Fibroblast of peridontal ligament (primary cell): ENCODE data around the gene TP63.
A peak's percentile ranks its signal among the peaks of the same experiment; 100 is the strongest.

Experiments
- DNase-seq: peaks from one replicate; pipeline ENCODE4 v3.0.0-alpha.2; 2010; ENCODE audit errors: extremely low read depth

TP63 gene

GRCh38 chr3:189911001-189911400, 279.8 kb downstream of the TP63 start:
- DNase-seq, result no peak

GRCh38 chr3:189914799-189915198, 283.6 kb downstream of the TP63 start:
- DNase-seq, result peak; percentile 95

DNA sequence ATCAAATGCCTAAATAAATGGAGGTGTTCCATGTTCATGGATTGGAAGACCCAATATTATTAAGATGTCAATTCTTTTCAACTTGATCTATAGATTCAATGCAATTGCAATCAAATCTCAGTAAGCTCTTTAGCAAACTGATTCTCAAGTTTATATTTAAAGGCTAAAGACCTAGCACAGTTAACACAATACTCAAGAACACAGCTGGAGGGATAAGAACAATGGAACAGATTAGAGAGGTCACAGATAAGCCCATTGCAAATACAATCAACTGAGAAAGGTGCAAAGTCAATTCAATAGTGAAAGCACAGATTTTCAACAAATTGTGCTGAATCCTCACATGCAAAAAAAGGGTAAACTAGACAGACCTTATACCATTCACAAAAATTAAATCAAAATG, 290.6 kb downstream of the TP63 start:
- DNase-seq, result no peak

GRCh38 chr3:189927975-189928895, 297.0 kb downstream of the TP63 start:
- DNase-seq, result no peak

DNA sequence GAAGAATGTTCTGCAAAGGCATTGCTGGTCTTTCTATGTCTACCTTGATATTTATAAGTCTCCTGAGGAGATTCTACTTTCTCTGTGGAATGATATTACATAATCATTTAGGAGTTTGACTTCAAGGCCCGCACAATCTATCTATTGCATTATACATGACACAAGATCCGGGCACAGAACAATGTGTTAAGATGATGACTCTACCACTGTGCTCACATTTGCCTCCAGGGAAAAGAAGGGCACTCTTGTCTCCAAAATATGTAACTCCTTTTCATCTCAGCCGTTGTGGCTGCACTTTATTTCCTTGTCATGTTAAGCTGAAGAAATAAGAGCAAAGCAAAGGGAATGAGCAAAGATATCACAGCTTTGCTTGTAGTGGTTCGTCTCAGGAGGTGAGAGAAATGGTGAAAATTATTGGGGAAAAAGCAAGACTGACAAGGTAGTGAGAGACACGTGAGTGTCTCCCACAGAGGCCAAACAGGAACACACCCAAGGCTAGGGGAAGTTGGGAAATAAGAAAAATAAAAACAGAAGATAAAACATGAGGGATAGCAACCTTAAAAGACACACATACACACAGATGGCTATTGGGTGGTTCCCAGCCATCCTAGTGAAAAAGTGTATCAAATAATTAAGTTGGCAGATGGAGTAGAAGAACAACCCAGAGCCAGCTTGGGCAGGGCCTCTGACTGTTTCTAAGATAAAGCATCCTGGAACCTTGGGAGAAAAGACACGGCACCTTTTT, 305.2 kb downstream of the TP63 start:
- no peak for DNase-seq

DNA sequence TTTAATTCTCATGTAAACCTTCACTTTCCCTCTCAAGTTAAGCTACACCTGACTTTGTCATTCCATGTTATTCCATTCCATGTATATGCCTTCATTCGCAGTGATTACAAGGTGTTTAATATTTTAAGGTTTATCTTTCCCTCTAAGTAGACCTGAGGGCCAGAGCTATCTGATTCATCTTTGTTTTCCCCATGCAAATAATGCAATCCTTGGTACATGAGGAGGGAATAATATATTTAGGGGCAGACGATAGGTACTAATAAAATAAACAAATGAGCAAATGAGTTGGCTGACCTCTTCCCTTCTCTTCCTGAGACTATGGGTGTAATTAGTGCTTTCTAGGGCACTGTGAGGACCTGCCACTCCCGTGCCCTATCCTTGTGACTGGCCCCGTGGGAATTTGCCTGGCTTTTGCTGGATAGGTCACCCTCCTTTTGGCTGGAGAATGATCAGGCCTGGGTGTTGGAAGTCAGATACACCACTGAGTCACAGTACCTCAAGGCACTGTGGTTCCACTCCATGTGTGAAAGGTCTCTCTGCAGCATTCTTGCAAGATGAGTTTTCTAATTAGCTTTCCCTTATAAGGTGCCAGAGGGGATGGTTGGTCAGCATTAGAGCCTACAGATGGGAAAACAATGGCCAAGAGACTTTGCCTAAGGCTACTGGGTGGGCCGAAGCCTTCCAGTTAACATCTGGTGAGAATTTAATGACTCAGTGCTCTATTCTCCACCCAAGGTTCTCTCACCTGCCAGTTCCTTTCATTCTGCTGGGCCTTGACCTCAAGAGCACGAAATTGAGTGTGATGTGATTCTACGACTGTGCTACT, 306.3 kb downstream of the TP63 start:
- DNase-seq, result peak; percentile 91

- no peak for DNase-seq
Measured at GRCh38 chr3:189941125-189941524, 309.9 kb downstream of the TP63 start.

DNA sequence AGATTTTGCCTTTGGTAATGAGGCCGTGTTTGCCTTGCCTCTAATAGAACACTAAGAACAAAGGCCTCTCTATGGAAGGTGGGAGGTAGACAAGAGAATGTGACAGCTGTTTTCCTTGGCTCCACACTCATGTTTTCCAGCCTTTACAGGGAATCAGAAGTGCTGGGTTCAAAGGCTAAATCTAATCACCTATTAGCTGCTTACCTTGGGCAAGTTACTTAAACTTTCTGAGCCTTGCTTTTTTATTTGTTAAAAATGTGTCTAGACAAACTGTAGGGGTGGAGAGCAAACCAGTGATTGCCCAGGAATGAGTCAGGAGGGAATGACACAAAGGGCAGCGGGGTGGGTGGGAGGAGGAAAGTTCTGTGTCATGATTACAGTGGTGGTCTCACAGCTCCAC, 310.5 kb downstream of the TP63 start:
- peak; percentile 44 for DNase-seq

- DNase-seq, result no peak
Measured at GRCh38 chr3:189942948-189943347, 311.8 kb downstream of the TP63 start.

GRCh38 chr3:189944285-189945145, 313.3 kb downstream of the TP63 start:
- no peak for DNase-seq

DNA sequence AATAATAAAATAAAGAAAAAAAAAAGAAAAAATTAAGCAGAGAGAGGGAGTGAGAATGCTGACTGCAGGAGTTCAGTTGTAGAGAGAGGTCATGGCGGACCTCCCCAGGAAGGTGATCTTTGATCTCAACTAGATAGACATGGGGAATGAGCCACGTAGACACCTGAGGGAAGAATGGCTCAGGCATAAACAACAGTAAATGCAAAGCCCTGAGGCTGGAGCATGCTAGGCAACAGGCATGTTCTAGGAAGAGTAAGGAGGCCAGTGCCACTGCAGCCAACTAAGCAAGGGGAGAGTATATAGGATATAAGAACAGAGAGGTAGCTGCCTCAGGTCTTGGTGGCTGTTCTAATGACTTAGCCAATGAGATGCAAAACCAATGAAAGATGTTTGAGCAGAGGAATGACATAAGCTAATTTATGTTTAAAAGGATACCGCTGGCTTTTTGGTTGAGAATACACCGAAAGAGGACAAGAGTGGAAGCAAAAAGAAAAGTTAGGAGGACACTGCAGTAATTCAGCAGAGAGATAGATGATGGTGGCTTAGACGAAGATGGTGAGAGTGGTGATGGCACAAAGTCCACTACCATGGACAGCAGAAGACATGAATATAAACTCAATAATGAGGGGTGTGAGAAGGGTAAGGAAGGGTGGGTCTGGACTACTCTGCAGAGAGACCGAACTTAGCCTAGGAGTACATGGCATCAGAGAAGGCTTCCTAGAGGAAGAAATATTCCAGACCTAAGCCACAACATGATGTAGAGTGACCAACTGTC, 314.9 kb downstream of the TP63 start:
- no peak for DNase-seq
